HCT116 (cell line): ENCODE measurements around the gene BAIAP2.

ENCODE experiments used
- ATF3 ChIP-seq: IDR thresholded peaks from 2 replicates; pipeline ENCODE4 v1.6.1; 2012
- CEBPB ChIP-seq: IDR thresholded peaks from 2 replicates; pipeline ENCODE4 v1.6.1; 2012; ENCODE audit warnings: low read depth
- EGR1 ChIP-seq: IDR thresholded peaks from 2 replicates; pipeline ENCODE4 v1.6.1; 2012; ENCODE audit warnings: low read depth
- EZH2 ChIP-seq: fragments of 200-600 bp; sonication (generic); IDR thresholded peaks from 2 replicates; pipeline ENCODE4 v1.6.1; 2017; ENCODE audit warnings: antibody characterized with exemption, mixed run types
- POLR2A ChIP-seq: IDR thresholded peaks from 2 replicates; pipeline ENCODE4 v1.7.0; 2011; ENCODE audit warnings: borderline replicate concordance; ENCODE audit not compliant: insufficient read depth, insufficient read length; ENCODE audit errors: extremely low read depth
- POLR2AphosphoS5 ChIP-seq: IDR thresholded peaks from 2 replicates; pipeline ENCODE4 v1.6.1; 2011; ENCODE audit warnings: mild to moderate bottlenecking, low read depth, low read length, moderate library complexity
- RAD21 ChIP-seq: IDR thresholded peaks from 2 replicates; pipeline ENCODE4 v1.6.1; 2012; ENCODE audit warnings: low read depth, mild to moderate bottlenecking
- REST ChIP-seq: IDR thresholded peaks from 2 replicates; pipeline ENCODE4 v1.6.1; 2012; ENCODE audit warnings: low read depth
- SIN3A ChIP-seq: IDR thresholded peaks from 2 replicates; pipeline ENCODE4 v1.6.1; 2012; ENCODE audit warnings: low read depth
- SP1 ChIP-seq: IDR thresholded peaks from 2 replicates; pipeline ENCODE4 v1.6.1; 2012; ENCODE audit warnings: low read depth
- TCF7L2 ChIP-seq: IDR thresholded peaks from 2 replicates; pipeline ENCODE4 v1.7.0; 2011; ENCODE audit warnings: borderline replicate concordance, inconsistent platforms; ENCODE audit not compliant: insufficient read depth, insufficient read length; ENCODE audit errors: extremely low read depth
- YY1 ChIP-seq: IDR thresholded peaks from 2 replicates; pipeline ENCODE4 v1.6.1; 2011; ENCODE audit warnings: low read length, low read depth, moderate library complexity, mild to moderate bottlenecking; ENCODE audit not compliant: insufficient replicate concordance; ENCODE audit errors: extremely low read depth
- ZNF274 ChIP-seq: fragments of 200-500 bp; sonication (Bioruptor generic); IDR thresholded peaks from 2 replicates; pipeline ENCODE4 v1.6.1; 2014; ENCODE audit warnings: mild to moderate bottlenecking, low read depth, low read length, inconsistent platforms
- TF ChIP-seq, protein P1 (sequence below), 3 experiments: fragments of 200-600 bp in 1 of 3; sonication (generic) in 1 of 3; IDR thresholded peaks in 2 of 3; conservative IDR thresholded peaks in 1 of 3; 2 replicates each; pipeline ENCODE4 v1.5.1; 2012 to 2017; ENCODE audit warnings: low read depth in 2 of 3, low read length in 2 of 3, antibody characterized with exemption in 1 of 3, borderline replicate concordance in 1 of 3, control low read depth in 1 of 3, mild to moderate bottlenecking in 1 of 3, mixed read lengths in 1 of 3, mixed run types in 1 of 3, moderate library complexity in 1 of 3; ENCODE audit not compliant: insufficient read depth in 1 of 3

GRCh38 chr17:81025065-81025740, 9.7 kb upstream of the BAIAP2 start:
- no peak for TF ChIP-seq YY1
- TF ChIP-seq POLR2A: no peak
- TF ChIP-seq, protein P1, sequence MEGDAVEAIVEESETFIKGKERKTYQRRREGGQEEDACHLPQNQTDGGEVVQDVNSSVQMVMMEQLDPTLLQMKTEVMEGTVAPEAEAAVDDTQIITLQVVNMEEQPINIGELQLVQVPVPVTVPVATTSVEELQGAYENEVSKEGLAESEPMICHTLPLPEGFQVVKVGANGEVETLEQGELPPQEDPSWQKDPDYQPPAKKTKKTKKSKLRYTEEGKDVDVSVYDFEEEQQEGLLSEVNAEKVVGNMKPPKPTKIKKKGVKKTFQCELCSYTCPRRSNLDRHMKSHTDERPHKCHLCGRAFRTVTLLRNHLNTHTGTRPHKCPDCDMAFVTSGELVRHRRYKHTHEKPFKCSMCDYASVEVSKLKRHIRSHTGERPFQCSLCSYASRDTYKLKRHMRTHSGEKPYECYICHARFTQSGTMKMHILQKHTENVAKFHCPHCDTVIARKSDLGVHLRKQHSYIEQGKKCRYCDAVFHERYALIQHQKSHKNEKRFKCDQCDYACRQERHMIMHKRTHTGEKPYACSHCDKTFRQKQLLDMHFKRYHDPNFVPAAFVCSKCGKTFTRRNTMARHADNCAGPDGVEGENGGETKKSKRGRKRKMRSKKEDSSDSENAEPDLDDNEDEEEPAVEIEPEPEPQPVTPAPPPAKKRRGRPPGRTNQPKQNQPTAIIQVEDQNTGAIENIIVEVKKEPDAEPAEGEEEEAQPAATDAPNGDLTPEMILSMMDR (IDR thresholded peaks at IDR 0.05 in 2 of 3, conservative IDR thresholded peaks at IDR 0.05 in 1 of 3; ENCODE audit: borderline replicate concordance in 1 of 3, insufficient read depth in 1 of 3, low read depth in 2 of 3, low read length in 2 of 3): no peak
- no peak for TF ChIP-seq CEBPB
- TF ChIP-seq POLR2AphosphoS5: no peak
- TF ChIP-seq SIN3A: no peak
- no peak for TF ChIP-seq SP1
- TF ChIP-seq RAD21: no peak
- no peak for TF ChIP-seq EGR1
- TF ChIP-seq EZH2: no peak
- no peak for TF ChIP-seq REST
- TF ChIP-seq ZNF274: no peak
- no peak for TF ChIP-seq ATF3
- no peak for TF ChIP-seq TCF7L2
